GM18907 (cell line): Measurements from ENCODE around the gene PTPRE.

ENCODE experiments used
- ATAC-seq: cut with Tn5 transposase; IDR thresholded peaks from one replicate; pipeline ENCODE4 v1.9.1; 2021; ENCODE audit warnings: mild to moderate bottlenecking, moderate library complexity; ENCODE audit not compliant: unreplicated experiment

The PTPRE gene

DNA sequence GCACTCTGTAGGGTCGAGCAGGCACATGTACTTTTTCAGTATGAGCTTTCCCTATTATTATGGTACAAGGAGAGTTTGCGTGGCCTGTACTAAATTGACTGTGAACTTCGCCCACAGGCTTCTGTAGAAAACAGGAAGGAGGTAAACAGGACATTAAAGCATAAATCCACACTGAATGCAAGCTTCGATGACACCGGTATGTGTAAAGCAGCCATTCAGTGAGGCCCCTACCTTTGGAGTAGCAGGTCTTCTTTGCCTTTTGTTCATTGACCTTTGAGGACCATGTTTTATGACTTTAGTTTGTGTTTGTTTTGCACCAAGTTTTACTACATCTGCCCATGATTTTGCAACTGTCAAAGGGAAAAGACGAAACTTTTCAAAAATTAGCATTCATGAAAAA lies 204.8 kb downstream of the PTPRE start:
- ATAC-seq, result no peak

- ATAC-seq, result no peak
Observed at GRCh38 chr10:128113026-128113425, 206.1 kb downstream of the PTPRE start.

GRCh38 chr10:128114901-128115300 lies 208.0 kb downstream of the PTPRE start:
- ATAC-seq, result no peak

GRCh38 chr10:128115356-128115755 lies 208.5 kb downstream of the PTPRE start:
- ATAC-seq, result no peak

- ATAC-seq, result no peak
Observed at GRCh38 chr10:128116187-128116586, 209.3 kb downstream of the PTPRE start.

DNA sequence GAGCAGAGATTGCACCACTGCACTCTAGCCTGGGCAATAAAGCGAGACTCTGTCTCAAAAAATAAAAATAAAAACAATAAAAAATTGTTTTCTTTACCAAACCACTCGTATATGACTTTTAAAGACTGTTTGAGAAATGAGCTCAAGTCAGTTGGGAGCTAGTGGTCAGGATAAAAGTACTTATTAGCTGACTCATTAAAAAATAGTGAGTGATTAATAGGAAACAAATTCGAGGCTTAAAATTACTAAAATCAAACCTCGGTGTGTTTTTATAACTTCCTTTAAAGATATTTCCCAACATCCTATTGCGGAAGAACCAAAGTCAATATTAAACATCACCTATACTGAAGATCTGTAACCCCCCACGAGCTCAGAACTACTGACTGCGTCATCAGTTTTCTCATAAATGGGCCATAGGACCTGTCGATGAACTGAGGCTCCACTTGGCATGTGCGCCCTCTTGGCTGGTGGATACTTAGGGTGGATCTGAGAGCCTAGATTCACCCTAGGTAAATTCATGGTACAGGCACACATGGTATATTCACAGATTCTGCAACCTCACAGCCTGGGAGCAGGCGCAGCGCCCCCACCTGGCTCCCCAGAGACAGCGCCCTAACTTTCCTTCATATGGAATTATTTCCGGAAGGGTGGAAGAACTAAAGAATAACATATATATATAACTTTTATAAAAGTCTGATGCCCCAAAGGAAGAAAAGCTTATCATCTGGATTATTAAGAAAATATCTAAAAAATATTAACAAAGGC lies 210.1 kb downstream of the PTPRE start:
- ATAC-seq, result no peak

DNA sequence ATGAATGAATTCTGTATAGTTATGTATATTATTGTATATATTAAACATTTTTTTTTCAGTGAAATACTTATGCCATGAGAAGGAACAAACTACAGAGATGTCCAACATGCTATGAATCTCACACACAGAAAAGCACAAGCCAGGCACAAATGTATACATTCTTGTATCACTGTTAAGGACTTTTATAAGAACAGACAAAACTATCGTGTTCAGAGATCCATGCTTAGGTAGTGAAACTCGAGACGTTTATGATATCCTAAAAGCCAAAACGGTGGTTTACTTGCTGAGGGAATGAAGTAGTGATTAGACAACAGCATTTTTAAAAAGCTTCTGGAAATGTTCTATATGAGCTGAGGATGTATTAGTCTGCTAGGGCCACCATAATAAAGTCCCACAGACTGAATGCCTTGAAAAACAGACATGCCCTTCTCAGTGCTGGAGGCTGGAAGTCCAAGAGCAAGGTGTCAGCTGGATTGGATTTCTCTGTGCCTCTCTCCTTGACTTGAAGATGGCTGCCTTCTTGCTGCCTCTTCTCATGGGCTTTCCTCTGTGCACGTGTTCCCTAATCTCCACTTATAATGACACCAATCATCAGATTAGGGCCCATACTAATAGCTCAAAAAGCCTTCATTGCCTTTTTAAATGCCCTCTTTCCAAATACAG lies 215.0 kb downstream of the PTPRE start:
- no peak for ATAC-seq

- ATAC-seq, result no peak
Observed at GRCh38 chr10:128122931-128123330, 216.0 kb downstream of the PTPRE start.

- ATAC-seq, result no peak
Observed at GRCh38 chr10:128123846-128124245, 216.9 kb downstream of the PTPRE start.

DNA sequence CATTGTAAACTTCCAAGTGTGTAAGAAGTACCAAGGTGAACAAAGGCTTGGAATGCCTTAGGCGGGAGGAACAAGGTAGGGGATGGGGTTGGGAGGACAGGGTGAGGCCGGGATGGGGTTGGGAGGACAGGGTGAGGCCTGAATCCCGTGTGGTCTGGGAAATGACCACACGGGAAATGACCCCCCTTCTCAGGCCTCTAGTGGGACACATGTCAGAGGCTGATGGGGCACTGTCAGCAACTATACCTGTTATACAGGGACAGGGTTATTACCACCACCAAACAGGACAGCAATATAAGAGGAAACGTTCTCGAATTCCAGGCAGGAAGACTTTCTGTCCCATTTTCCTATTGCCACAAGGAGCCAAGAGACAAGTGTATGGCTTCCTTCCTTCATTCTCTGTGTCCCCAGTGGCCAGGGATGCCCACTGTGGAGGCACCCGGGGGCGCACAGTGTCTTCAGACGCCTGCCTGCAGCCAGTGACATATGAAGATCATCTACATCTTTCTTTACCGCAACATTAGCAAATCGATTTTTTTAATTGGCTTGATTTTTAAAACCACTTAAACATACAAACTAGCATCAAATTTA lies 218.0 kb downstream of the PTPRE start:
- no peak for ATAC-seq

- no peak for ATAC-seq
Observed at GRCh38 chr10:128125416-128125943, 218.6 kb downstream of the PTPRE start.

- ATAC-seq, result peak; percentile 90
Observed at GRCh38 chr10:128125944-128126764, 219.3 kb downstream of the PTPRE start, which contains the start of gene MKI67. Gene MKI67 (minus strand): TSS chr10:128126423. CDS start chr10:128125667, 756 bp downstream.

DNA sequence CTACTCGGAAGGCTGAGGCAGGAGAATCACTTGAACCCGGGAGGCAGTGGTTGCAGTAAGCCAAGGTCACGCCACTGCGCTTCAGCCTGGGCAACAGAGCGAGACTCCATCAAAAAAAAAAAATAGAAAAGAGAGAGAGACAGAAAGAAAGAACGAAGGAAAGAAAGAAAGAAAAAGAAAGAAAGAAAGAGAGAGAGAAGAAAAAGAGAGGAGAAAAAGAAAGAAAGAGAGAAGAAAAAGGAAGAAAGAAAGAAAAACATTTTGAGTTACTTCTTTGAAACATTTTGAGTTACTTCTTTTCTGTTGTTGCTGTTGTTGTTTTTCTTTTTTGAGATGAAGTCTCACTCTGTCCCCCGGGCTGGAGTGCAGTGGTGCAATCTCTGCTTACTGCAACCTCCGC lies 221.7 kb downstream of the PTPRE start:
- no peak for ATAC-seq

DNA sequence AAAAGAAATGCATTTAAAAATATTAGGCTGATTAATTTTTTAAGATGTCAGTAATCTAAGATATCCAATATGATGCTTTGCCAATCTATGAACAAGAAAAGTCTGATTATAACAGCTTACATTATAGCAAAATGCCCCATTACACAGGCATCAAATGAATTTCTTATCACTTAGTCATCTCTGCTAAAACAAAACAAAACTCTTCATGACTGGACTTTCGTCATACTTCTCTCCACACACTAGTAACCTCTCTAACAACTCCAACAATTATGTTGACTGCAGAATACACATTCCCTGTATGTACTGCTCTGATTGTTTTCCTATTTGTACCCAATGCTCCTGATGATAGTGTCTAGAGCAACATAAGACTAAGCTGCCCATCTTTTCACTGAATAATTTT lies 223.1 kb downstream of the PTPRE start:
- no peak for ATAC-seq
